GM12873 (cell line): ENCODE measurements around the gene PPT2.

Experiments
- CTCF ChIP-seq: IDR thresholded peaks from 2 replicates; pipeline ENCODE4 v1.5.1; 2012; ENCODE audit warnings: low read depth, mild to moderate bottlenecking, moderate library complexity, low read length, control low read depth; ENCODE audit not compliant: insufficient read depth; ENCODE audit errors: missing control alignments

The PPT2 gene

GRCh38 chr6:32168807-32169591 lies 15.1 kb downstream of the PPT2 start:
- TF ChIP-seq CTCF: no peak

GRCh38 chr6:32170294-32170693 lies 16.4 kb downstream of the PPT2 start:
- TF ChIP-seq CTCF: no peak

- no peak for TF ChIP-seq CTCF
Observed at GRCh38 chr6:32171234-32171633, 17.3 kb downstream of the PPT2 start.

GRCh38 chr6:32173051-32173727 lies 19.2 kb downstream of the PPT2 start:
- TF ChIP-seq CTCF: no peak

GRCh38 chr6:32174416-32174815 lies 20.5 kb downstream of the PPT2 start:
- no peak for TF ChIP-seq CTCF

- no peak for TF ChIP-seq CTCF
Observed at GRCh38 chr6:32175322-32175710, 21.4 kb downstream of the PPT2 start.

GRCh38 chr6:32175711-32176475 lies 22.0 kb downstream of the PPT2 start, which contains the start of gene AGPAT1:
AGPAT1 (minus strand) TSS chr6:32176084; CDS start chr6:32171496, 4,588 bp downstream.
- TF ChIP-seq CTCF: no peak
